HG03108 (cell line): Measurements from ENCODE around the gene SBK1.

Experiments
- ATAC-seq: cut with Tn5 transposase; IDR thresholded peaks from one replicate; pipeline ENCODE4 v1.9.1; 2021; ENCODE audit warnings: moderate library complexity; ENCODE audit not compliant: unreplicated experiment

Gene SBK1

DNA sequence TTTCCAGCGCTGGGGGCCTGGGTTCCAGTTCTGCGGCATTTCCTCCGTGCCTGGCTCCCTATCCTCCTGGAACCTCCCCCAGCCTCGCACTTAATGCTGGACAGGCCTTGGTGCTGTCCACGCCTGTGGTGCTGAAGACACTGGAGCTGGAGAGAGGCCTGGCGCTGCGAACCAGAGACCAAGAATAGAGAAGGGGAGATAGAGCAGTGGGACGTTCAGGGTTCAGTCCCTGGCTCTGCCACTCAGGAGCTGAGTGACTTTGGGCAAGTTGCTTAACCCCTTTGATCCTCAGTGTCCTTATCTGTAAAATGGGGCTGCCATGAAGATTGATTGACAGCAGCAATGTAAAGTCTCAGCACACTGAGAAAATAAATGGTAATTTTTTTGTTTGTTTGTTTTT lies 11.9 kb downstream of the SBK1 start:
- no peak for ATAC-seq

DNA sequence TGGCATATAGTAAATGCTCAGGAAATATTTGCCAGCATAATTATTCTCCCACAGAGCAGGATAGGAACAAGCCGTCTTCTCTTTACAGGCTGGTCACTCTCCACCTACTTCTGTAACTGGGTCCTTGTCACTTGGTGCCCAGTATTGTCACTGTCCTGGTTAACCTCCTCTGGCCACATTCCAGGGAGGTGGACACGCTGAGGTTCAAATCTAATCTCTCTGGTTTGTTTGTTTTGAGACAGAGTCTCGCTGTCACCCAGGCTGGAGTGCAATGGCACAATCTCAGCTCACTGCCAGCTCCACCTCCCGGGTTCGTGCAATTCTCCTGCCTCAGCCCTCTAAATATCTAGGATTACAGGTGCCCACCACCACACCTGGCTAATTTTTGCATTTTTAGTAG lies 15.6 kb downstream of the SBK1 start:
- ATAC-seq: no peak

DNA sequence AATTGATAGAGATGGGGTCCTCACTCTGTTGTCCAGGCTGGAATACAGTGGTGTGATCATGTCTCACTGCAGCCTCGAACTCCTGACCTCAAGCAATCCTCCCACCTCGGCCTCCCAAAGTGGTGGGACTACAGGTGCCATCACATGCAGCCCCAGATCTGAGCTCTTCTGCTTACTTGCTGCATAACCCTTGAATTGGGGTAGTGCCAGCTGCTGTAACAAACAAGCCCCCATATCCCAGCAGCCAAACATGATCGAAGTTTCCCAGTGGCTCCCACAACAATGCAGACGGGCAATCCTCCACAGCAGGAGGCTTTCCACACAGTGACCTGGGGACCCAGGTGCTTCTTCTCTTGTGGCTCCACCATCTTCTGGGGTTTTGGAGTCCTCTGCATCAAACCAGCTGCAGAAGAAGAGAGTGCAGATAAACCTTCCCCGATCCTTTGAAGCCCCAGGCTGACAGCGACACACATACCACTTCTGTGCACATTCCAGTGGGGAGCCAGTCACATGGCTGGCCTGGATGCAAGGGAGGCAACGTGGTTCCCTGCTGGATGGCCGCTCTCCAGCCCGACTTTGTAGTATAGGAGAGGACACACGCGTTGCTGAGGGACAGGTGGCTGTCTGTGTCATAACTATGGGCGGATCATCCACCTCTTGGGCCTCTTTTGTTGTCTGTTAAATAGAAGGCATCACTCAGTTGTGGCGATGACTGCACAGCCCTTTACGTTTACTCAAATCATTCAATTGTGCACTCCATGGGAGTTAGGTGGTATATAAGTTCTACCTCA lies 16.7 kb downstream of the SBK1 start:
- ATAC-seq: no peak

DNA sequence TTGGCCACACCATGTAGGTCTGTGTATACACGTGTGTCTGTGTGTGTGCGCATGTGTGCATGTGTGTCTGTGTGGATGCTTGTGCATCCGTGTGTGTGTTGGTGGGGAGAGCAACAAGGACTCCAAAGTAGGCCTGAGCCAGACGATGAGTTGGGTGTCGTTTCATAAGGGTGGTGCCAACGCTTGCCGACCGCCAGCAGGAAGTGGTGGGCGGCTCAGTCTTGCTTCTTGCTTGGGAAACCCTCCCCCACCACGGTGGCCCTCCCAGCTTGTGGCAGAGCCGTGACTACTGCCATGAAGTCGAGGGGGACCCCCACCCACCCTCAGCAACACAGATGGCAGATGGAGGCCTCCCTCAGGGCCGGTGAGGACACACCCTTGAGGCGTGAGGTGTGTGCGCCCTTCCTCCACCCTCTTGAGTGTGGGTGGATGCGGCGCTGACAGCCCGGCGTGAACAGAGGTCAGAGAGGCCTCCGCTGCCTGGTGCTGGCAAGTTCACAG lies 17.5 kb downstream of the SBK1 start:
- no peak for ATAC-seq

DNA sequence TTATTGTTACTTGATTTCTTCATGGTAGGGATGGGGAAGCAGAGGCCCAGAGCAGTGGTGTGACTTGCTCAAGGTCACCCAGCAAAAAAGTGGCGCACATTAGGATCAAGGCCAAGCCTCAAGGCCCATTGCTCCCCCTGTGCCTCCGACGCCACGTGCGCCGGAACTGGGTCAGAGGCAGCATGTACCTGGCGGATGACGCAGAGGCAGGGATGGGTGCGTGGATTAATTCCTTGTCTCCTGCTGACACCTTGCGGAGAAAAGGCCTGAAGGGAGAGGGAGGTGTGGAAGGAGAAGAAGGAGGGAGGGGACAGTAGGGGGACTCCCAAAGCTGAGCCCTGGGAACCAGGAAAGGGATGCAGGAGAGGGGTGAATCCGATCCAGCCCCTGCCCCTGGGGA lies 18.5 kb downstream of the SBK1 start:
- no peak for ATAC-seq

DNA sequence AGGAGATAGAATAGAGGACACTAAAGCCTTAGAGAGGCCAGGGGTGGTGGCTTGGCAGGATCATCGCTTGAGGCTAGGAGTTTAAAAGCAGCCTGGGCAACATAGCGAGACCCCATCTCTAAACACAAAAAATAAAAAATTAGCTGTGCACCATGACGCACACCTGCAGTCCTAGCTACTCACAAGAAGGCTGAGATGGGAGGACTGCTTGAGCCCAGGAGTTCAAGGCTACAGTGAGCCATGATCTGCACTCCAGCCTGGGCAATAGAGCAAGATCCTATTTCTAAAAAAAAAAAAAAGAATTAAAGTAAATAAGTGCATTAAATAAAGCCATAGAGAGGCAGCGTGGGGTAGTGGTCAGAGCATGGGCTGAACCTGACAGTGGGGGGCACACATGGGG lies 19.1 kb downstream of the SBK1 start:
- no peak for ATAC-seq

DNA sequence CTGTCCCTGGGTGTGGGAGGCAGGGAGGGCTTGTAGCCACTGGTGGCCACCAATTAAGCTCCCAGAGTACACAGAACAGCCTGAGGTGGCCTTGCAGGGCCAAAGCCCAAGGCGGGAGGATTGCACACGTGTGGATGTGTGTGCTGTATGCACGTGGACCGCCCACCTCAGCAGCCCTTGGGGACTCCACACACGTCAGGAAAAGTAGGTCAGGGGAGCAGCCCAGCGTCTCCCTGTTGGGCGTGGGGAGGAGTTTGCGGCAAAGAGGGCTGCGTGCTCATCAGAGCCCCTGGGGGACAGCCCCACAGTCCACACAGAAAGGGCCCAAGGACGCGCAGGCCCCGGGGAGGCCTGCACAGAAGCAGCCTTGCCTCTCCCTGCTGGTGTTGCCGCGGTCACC lies 19.6 kb downstream of the SBK1 start:
- ATAC-seq: no peak

DNA sequence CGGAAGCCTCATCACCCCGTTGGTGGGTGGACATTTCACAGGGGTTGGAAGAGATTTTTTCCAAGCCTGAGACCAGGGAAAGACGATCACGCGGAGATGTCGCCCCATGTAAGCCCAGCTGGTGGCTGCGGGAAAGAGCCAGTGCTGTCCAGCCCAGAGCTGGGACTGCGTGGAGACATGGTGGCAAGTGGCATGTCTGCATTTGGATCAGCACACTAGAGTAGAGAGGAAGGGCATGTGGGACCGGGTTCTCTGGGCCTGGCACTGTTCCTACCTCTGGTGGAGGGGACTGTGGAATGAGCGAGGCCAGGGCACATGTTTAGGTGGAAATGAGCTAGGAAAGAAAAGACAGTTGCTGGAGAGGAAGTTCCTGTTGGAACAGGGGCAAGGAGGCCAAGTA lies 20.0 kb downstream of the SBK1 start:
- ATAC-seq: no peak

DNA sequence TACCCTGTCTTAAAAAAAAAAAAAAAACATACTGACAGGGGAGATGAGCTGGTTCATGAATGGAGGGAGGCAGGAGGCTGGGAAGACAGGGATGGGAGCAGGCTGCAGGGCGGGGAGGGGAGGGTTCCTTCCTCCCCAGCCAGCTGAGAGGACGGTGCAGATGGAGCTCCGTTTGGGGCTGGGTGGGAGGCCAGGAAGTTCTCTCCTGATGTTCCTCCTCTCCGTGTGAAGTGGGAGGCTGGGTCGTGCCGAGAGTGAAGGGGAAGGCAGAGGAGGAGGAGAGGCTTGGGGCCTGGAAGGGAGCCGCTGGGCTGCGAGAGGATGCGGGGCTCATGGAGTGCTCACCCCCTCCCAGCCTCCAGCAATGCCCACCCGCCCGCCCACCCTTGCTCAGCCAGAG lies 21.3 kb downstream of the SBK1 start:
- ATAC-seq: no peak

DNA sequence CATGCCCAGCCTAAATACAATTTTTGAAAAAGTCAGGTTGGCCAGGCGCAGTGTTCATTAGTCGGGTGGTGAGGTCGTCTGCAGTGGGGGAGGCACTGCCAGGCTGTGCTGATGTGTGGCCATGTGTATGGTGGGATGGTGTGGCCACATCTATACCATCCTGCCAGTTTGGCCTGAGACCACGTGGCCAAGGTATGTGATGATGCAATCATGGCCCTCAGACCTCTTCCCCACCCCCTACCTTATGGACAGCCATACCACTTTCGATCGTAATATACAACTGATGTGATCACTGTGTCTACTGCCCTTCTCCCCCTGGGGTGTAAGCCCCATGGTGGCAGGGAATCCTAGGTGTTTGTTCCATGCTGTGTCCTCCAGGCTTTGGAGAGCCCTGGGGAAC lies 23.7 kb downstream of the SBK1 start:
- no peak for ATAC-seq

DNA sequence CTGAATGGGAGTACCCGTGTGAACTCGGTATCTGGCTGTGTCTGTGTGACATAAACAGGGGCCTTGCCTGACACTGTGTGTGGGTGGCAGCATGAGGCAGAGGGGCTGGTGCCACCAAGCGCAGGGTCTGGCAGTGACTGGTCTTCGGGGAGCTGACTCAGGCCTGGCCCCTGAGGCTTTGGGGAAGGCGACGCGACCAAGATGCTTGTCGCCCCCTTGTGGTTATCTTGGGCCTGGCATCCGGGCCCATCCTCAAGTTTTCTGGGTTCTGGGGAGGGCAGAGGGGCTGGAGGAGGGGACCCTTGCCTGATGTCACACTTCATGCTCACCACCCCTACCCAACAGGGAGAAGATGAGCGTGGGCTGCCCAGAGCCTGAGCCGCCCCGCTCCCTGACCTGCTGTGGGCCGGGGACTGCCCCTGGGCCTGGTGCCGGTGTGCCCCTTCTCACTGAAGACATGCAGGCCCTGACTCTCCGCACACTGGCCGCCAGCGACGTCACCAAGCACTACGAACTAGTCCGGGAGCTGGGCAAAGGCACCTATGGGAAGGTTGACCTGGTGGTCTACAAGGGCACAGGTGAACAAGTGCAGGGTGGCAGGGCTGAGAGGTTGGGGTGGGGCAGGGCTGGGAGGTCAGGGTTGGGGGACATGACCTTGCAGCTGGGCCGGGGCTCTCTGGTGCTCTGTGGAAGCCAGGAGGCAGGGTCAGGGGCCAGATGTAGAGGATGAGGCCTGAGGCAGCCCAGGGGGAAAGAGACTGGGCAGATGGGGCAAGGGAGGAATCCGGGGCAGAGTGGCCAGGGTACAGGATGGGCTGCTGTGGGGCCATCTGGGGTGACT lies 24.9 kb downstream of the SBK1 start:
- ATAC-seq: no peak

DNA sequence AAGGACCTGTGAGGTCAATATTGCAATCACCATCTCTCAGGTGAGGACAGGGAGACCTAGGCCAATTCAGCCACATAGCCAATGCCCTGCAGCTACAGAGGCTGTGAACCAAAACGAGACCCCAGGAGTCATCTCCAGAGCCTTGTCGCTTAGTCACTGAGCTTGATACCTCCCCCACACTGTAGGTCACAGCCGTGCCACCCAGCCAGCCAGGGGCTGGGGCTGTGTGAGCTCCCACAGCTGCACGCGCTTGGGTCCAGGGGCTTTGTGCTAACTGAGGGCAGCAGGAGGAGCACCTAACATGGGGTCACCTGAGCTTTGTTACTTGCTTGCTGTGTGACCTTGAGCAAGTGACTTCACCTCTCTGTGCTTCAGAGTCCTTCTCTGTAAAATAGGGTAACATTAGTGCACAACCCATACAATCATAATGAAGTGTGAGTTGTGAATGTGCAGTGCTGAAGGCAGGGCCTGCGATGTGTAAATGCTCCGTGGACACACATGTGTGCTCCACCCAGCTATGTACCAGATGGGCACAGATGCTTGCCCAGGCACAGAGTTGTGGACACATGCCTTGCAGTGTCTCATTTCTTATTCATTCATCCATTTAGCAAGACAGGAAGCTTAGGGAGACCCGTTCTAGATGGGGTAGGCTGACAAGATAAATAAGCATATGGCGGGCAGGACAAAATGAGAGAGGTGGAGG lies 25.9 kb downstream of the SBK1 start:
- ATAC-seq: no peak

DNA sequence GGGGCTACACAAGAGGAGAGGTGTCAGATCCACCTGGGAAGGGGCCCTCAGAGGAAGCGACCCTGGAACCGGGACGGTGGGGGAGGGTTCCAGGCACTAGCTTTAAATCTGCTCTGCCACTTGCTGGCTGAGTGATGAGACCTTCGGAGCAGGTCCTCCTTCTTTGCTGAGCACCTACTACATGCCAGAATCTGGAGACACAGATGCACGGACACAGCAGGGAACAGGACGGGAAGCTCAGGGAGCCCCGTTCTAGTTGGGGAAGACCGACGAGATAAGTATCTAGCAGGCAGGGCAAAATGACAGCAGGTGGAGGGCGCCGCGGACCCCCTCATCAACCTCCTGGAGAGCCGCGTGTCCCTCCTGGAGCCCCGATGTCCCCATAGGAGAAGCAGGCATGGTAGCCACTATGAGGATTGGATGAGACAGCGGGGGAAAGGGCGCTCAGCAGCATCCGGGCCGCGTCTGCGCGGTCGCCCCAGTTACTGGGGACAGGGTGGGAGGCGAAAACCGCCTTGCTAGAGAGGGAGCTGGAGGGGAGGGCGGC lies 27.2 kb downstream of the SBK1 start:
- ATAC-seq: no peak

DNA sequence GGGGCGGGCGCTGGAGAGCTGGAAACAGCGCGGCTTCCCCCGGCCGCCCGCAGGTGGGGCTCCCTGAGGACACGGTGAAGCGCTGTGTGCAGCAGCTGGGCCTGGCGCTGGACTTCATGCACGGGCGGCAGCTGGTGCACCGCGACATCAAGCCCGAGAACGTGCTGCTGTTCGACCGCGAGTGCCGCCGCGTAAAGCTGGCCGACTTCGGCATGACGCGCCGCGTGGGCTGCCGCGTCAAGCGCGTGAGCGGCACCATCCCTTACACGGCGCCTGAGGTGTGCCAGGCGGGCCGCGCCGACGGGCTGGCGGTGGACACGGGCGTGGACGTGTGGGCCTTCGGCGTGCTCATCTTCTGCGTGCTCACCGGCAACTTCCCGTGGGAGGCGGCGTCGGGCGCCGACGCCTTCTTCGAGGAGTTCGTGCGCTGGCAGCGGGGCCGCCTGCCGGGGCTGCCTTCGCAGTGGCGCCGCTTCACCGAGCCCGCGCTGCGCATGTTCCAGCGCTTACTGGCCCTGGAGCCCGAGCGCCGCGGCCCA lies 27.8 kb downstream of the SBK1 start:
- ATAC-seq: no peak

DNA sequence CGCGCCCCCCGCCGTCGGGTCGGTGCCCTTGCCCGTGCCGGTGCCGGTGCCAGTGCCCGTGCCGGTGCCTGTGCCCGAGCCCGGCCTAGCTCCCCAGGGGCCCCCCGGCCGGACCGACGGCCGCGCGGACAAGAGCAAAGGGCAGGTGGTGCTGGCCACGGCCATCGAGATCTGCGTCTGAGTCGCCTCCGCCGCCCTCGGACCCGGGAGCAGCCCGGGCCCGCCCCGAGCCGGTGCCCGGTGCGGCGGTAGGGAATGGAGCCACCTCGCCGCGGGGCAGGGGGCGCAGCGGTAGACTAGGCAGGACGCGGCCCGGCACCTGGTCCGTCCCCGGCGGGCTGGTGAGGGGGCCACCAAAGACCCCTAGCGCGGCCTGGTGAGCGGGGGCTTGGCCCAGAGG lies 28.4 kb downstream of the SBK1 start:
- no peak for ATAC-seq

DNA sequence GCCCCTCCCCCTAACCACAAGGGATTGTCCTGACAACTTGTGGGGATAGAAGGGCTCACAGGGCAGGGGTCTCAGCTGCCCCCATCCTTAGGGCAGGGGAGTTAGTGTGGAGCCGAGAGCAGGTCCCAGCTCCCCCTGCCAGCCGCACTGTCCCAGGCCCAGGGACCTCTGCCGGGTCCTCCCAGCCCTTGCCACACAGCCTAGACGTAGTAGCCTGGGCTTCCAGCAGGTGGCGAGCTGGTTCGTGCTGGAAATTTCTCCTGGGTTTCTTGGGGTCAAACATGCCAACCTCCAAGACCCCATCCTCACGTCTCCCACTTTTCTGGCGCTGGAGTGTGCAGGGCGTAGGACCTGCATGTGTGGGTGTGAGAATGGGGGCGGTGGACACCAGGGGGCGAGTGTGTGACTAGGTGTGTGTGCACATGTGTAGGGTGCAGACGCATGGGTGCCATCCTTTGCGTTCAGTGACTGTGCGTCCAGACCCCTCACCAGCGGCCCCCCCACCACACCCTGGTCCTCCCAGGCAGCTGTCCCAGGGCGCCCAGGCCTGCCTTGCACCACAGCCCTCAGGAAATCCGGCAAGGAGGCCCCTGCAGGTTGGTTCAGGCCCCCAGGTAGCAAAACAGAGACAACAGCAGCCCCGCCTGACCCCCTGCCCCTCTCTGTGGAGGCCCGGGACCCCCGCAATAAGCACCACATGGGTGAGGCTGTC lies 29.5 kb downstream of the SBK1 start:
- ATAC-seq: no peak

DNA sequence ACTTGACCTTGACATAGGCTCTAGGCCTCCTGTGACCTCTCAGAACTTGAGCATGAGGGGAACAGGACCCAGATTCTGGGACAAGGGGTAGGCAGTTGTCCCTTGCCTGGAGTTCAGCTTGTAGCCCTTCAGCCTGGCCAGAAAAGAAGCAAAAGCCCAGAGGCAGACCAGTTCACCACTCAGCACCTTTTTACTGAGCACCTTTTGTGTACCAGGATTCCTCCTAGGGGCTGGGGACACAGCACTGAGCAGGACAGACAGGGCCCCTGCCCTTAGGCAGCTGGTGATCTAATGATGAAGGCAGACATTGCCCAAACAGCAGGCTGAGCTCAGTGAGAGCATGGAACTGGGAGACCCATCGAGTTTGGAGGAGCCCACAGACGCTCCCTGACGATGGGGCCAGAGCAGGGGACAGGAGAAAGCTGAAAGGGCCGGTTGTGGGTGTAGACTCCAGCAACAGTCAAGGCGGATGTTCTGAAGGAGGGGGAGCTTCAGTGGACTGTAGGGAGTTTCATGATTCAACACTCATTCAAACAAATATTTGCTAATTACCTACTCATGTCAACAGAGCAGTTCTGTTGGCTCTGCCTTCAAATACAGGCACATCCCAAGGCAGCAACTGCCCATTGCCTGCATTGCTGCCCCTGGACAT lies 32.0 kb downstream of the SBK1 start:
- no peak for ATAC-seq

DNA sequence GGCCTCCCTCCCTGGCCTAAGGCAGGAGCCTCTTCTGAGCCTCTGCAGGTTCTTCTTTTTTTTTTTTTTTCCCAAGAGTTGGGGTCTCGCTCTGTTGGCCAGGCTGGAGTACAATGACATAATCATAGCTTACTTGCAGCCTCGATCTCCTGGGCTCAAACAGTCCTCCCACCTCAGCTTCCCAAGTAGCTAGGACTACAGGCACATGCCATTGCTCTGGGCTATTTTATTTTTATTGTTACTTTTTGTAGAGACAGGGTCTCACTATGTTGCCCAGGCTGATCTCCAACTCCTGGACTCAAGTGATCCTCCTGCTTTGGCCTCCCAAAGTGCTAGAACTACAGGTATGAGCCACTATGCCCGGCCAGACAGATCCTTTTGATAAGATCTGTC lies 32.6 kb downstream of the SBK1 start:
- ATAC-seq: no peak

DNA sequence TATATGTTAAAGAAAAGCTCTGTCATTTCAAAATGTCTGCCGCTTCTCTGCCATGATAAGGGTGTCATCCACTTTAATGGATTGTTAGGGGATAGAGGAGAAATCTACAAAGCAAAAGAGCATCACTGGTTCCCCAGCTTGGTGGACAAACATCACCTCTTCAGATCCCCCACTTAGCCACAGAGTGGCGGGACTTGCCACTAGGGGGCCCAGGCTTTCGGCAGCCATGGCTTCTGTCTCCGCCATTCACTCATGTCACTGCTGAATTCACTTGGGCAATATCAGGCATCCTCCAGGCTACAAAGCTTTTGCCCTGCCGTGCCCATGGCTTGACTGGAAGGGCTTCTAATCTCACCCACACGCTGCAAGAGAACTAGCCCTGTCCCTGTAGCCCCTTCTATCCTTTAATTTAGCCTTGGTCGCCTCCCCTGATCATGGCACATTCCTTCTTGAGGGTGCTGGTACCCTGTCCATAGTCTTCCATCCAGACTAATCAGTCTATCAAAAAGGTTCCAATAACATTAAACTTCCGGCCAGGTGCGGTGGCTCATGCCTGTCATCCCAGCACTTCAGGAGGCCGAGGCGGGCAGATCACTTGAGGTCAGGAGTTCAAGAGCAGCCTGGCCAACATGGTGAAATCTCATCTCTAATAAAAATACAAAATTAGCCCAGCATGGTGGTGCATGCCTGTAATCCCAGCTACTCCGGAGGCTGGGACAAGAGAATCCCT lies 34.7 kb downstream of the SBK1 start:
- ATAC-seq: peak; percentile 54
